SK-N-SH (cell line): Measurements from ENCODE around the gene ELMO3.
A peak's percentile ranks its signal among the peaks of the same experiment; 100 is the strongest.

Experiments used
- CTCF ChIP-seq: fragments of 200-600 bp; sonication (generic); IDR thresholded peaks from 2 replicates; pipeline ENCODE4 v1.6.1; 2017; ENCODE audit warnings: antibody characterized with exemption, mild to moderate bottlenecking, moderate library complexity
- FOSL2 ChIP-seq: IDR thresholded peaks from 2 replicates; pipeline ENCODE4 v1.4.0; 2012; ENCODE audit warnings: low read depth, mild to moderate bottlenecking, moderate library complexity, borderline replicate concordance
- JUND ChIP-seq: IDR thresholded peaks from 2 replicates; pipeline ENCODE4 v1.4.0; 2012
- MXI1 ChIP-seq: IDR thresholded peaks from 2 replicates; pipeline ENCODE4 v1.6.1; 2012; ENCODE audit warnings: mild to moderate bottlenecking, low read depth, low read length, improper control_type of control experiment
- NFIC ChIP-seq: IDR thresholded peaks from 2 replicates; pipeline ENCODE4 v1.4.0; 2012; ENCODE audit warnings: borderline replicate concordance
- NRF1 ChIP-seq: IDR thresholded peaks from 2 replicates; pipeline ENCODE4 v1.6.1; 2012; ENCODE audit warnings: low read depth, mild to moderate bottlenecking, low read length
- POLR2AphosphoS5 ChIP-seq: IDR thresholded peaks from 2 replicates; pipeline ENCODE4 v1.6.1; 2012; ENCODE audit warnings: low read depth, low read length
- TF ChIP-seq, protein P1 (sequence below): IDR thresholded peaks from 2 replicates; pipeline ENCODE4 v1.4.0; 2012; ENCODE audit warnings: low read depth
- TF ChIP-seq, protein P2 (sequence below): fragments of 150-350 bp; IDR thresholded peaks from 2 replicates; pipeline ENCODE4 v1.6.1; 2016; ENCODE audit warnings: mild to moderate bottlenecking, low read depth, low read length

GRCh38 chr16:67248401-67249177 lies 49.7 kb downstream of the ELMO3 start, which contains the start of gene SLC9A5:
- TF ChIP-seq FOSL2 (no peak), JUND (no peak), MXI1 (peak; percentile 76; the same call in 1 of the 2 replicates), CTCF (peak; percentile 32; the same call in 1 of the 2 replicates), NFIC (no peak), NRF1 (peak; percentile 72), POLR2AphosphoS5 (no peak)
- TF ChIP-seq, protein P1, sequence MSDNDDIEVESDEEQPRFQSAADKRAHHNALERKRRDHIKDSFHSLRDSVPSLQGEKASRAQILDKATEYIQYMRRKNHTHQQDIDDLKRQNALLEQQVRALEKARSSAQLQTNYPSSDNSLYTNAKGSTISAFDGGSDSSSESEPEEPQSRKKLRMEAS = no peak; the same call in 1 of the 2 replicates
- TF ChIP-seq, protein P2, sequence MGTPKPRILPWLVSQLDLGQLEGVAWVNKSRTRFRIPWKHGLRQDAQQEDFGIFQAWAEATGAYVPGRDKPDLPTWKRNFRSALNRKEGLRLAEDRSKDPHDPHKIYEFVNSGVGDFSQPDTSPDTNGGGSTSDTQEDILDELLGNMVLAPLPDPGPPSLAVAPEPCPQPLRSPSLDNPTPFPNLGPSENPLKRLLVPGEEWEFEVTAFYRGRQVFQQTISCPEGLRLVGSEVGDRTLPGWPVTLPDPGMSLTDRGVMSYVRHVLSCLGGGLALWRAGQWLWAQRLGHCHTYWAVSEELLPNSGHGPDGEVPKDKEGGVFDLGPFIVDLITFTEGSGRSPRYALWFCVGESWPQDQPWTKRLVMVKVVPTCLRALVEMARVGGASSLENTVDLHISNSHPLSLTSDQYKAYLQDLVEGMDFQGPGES = no peak
